ENCODE results near the gene FAM221B. TPM values are rescaled to one million over a fixed set of nuclear protein-coding genes. Genes with fewer than 3 reads are reported as not detected.

The FAM221B gene
- total RNA-seq, 2 donors from 2014 or later, result 0.33 TPM; not detected in 1

DNA sequence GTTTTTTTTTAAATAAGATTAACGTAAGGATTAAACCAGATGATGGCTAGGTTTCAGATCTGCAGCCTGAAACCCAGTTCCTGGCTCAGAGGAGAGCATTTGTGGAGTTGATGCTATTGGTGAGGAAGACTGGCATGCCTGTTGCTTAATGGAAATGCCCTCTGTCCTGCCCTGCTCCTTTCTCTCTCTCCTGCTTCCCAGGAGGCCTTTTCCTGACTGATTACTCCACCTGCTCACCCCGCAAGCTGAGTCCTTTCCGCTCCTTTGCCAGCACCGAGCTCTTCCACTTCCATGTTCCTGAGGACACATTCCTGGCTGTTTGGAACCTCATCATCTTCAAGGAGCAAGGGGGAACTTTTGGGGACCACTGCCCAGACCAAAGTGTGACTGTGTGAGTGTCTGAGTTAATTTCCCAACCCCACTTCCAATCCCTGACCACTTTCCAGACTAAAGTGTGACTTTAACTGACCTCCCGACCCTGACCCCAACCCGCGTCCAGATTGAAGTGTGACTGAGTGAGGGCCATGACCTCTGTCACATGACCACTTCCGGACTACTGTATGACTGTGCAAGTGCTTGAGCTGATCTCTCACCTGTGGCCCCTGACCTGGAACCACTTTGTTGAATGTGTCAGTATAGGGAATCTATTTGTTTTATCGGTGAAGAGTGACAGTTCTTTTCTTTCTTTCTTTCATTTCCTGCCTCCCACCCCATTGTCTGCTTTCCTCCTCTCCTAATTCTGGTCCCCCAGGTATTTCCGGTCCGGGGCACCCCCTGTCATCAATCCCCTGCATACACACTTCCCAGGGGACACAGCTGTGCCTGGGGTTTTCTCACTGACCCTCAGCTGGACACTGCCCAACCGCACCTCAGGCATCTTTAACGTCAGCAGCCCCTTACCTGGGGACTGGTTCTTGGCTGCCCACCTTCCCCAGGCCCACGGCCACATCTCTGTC lies 6.0 kb upstream of the FAM221B start:
- TF ChIP-seq, protein P1, sequence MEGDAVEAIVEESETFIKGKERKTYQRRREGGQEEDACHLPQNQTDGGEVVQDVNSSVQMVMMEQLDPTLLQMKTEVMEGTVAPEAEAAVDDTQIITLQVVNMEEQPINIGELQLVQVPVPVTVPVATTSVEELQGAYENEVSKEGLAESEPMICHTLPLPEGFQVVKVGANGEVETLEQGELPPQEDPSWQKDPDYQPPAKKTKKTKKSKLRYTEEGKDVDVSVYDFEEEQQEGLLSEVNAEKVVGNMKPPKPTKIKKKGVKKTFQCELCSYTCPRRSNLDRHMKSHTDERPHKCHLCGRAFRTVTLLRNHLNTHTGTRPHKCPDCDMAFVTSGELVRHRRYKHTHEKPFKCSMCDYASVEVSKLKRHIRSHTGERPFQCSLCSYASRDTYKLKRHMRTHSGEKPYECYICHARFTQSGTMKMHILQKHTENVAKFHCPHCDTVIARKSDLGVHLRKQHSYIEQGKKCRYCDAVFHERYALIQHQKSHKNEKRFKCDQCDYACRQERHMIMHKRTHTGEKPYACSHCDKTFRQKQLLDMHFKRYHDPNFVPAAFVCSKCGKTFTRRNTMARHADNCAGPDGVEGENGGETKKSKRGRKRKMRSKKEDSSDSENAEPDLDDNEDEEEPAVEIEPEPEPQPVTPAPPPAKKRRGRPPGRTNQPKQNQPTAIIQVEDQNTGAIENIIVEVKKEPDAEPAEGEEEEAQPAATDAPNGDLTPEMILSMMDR (IDR thresholded peaks at IDR 0.05), result no peak
- no peak for TF ChIP-seq POLR2A (IDR thresholded peaks at IDR 0.05)
- DNase-seq, result no peak
- H3K36me3 ChIP-seq (replicated peaks in 1 of 2; ENCODE audit: insufficient read depth in 1 of 2, low read depth in 2 of 2), result no peaks in the 10 kb centered on the region
- intact Hi-C loops (cut with DNase I), result no loop called here
- no peaks in the 10 kb centered on the region for H3K9me3 ChIP-seq
- H3K27me3 ChIP-seq, result no peaks in the 10 kb centered on the region
- no peak overlapping the region for H3K4me3 ChIP-seq
- H3K4me1 ChIP-seq, result peaks cover 52% of the 10 kb centered on the region
- ATAC-seq, result no peak
- H3K27ac ChIP-seq, result peak overlapping the region; percentile 84 to 90 (median 85)
- WGBS, 2 donors, result 72 to 76% methylated on average over 13 to 14 of the region's 14 CpGs

DNA sequence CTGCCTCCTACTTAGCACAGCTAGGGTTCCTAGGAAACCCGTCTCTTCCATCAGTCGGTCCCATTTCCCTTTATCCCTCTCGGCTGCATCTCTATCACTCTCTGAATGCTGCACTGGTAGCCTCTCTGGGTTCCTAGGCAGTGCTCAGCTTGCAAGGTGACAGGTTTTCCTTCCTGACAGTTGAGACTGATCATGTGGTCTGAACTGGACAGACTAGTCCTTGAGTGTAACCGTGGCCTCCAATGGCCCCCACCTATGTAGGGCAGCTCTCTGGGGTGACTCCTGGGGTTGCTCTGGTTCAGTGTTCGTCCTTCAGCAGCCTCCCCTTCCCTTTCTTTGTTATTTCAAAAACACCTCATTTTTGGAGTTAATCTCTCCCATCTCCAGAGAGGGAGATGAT lies 4.3 kb upstream of the FAM221B start:
- ATAC-seq (no peak), DNase-seq (peak in 3 of 4 donors; percentile 30 to 56 (median 54))
- Histone ChIP-seq H3K27me3 (no peaks in the 10 kb centered on the region), H3K4me3 (no peak overlapping the region), H3K36me3 (replicated peaks in 1 of 2; ENCODE audit: insufficient read depth in 1 of 2, low read depth in 2 of 2) (no peaks in the 10 kb centered on the region), H3K4me1 (peaks cover 57% of the 10 kb centered on the region), H3K9me3 (no peaks in the 10 kb centered on the region), H3K27ac (peak overlapping the region; percentile 84 to 90 (median 85))
- no peak for TF ChIP-seq POLR2A (IDR thresholded peaks at IDR 0.05)
- TF ChIP-seq, protein P1 (IDR thresholded peaks at IDR 0.05), result no peak
- intact Hi-C loops (cut with DNase I), result no loop called here
- 47 to 49% methylated on average over 5 of the region's 5 CpGs for WGBS, 2 donors

DNA sequence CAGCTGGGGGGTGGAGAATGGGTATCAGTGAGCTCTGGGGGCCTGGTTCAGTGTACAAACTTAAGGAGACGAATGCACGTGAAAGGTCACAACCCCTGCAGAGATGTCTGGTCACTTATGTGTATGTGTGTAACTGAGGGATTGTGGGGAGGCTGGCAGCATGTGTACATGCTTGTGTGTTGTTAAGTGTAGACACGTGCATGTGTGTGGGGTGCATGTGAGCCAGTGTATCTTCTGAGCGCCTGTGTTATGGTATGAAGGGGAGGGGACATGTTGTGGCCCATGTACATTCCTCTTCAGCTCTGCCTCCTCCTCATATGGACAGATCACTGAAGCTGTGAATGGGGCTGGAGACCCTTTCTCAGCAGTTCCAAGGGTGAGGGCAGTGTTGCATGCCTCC lies 2.5 kb upstream of the FAM221B start:
- H3K4me3 ChIP-seq, result no peak overlapping the region
- no peaks in the 10 kb centered on the region for H3K27me3 ChIP-seq
- H3K36me3 ChIP-seq (replicated peaks in 1 of 2; ENCODE audit: insufficient read depth in 1 of 2, low read depth in 2 of 2), result no peaks in the 10 kb centered on the region
- H3K4me1 ChIP-seq, result peaks cover 62% of the 10 kb centered on the region
- TF ChIP-seq, protein P1 (IDR thresholded peaks at IDR 0.05), result no peak
- TF ChIP-seq POLR2A (IDR thresholded peaks at IDR 0.05), result no peak
- ATAC-seq (no peak), DNase-seq (no peak)
- H3K9me3 ChIP-seq, result no peaks in the 10 kb centered on the region
- no peak overlapping the region for H3K27ac ChIP-seq
- WGBS, 2 donors, result 62 to 84% methylated on average over 4 of the region's 4 CpGs
- intact Hi-C loops (cut with DNase I), result no loop called here

DNA sequence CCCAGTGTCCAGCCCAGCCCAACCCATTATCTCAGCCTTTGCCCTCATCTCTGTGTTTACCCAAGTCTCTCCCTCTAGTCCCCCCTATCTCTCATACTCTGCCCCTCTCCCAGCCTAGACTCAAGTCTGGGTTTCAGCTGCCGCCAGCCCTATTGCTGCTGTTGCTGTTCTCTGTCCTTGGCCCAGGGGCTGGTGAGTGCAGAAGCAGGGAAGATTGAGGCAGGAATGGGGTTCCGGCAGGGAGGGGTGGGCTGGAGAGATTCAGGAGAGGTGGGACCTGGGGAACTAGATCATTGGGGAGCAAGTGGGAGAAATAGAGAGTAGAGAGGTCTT lies 1.2 kb upstream of the FAM221B start:
- Histone ChIP-seq H3K27me3 (no peaks in the 10 kb centered on the region), H3K4me1 (peaks cover 50% of the 10 kb centered on the region), H3K27ac (peak overlapping the region; percentile 83 to 96 (median 92)), H3K4me3 (peak overlapping the region; percentile 53 to 85), H3K9me3 (no peaks in the 10 kb centered on the region), H3K36me3 (replicated peaks in 1 of 2; ENCODE audit: insufficient read depth in 1 of 2, low read depth in 2 of 2) (no peaks in the 10 kb centered on the region)
- no peak for TF ChIP-seq POLR2A (IDR thresholded peaks at IDR 0.05)
- TF ChIP-seq, protein P1 (IDR thresholded peaks at IDR 0.05), result no peak
- WGBS, 2 donors, result 28 to 33% methylated on average over 2 of the region's 2 CpGs
- ATAC-seq, result no peak
- intact Hi-C loops (cut with DNase I), result no loop called here
- no peak for DNase-seq

All from body of pancreas (tissue), 4 donors.